GM12878 (cell line): ENCODE measurements around the gene CCDC117. TPM values are rescaled to one million over a fixed set of nuclear protein-coding genes. Genes with fewer than 3 reads are reported as not detected.

Source experiments
- CEBPZ ChIP-seq: fragments of 150-350 bp; IDR thresholded peaks from 2 replicates; pipeline ENCODE4 v1.6.1; 2016; ENCODE audit warnings: low read depth, low read length
- CREM ChIP-seq: IDR thresholded peaks from 2 replicates; pipeline ENCODE4 v1.6.1; 2014; ENCODE audit warnings: antibody characterized with exemption, low read depth
- CTCF ChIP-seq, 3 experiments: IDR thresholded peaks in 2 of 3; conservative IDR thresholded peaks in 1 of 3; 2 replicates each; pipeline ENCODE4 v1.5.1; 2011; ENCODE audit warnings: low read depth in 3 of 3, low read length in 3 of 3, mild to moderate bottlenecking in 3 of 3, control low read depth in 2 of 3, moderate library complexity in 2 of 3, inconsistent platforms in 1 of 3, mixed read lengths in 1 of 3; ENCODE audit not compliant: control insufficient read depth in 2 of 3, insufficient read depth in 1 of 3; ENCODE audit errors: extremely low read depth in 1 of 3
- EGR1 ChIP-seq, 2 experiments: IDR thresholded peaks; 1 replicate in 1 of 2; 2 replicates in 1 of 2; pipeline ENCODE4 v1.6.1; 2011 to 2012; ENCODE audit warnings: low read depth in 2 of 2, low read length in 2 of 2, borderline replicate concordance in 1 of 2, mild to moderate bottlenecking in 1 of 2, moderate library complexity in 1 of 2
- EZH2 ChIP-seq: IDR thresholded peaks from 2 replicates; pipeline ENCODE4 v1.6.1; 2012; ENCODE audit warnings: low read depth, mild to moderate bottlenecking, control low read depth, inconsistent platforms, low read length, borderline replicate concordance; ENCODE audit not compliant: control insufficient read depth
- KLF5 ChIP-seq: fragments of 450-650 bp; IDR thresholded peaks from 2 replicates; pipeline ENCODE4 v1.6.1; 2014; ENCODE audit warnings: mild to moderate bottlenecking; ENCODE audit not compliant: partially characterized antibody
- MXI1 ChIP-seq: fragments of 150-350 bp; IDR thresholded peaks from 2 replicates; pipeline ENCODE4 v1.6.1; 2011; ENCODE audit warnings: low read depth, mild to moderate bottlenecking, inconsistent platforms, low read length, improper control_type of control experiment
- MYC ChIP-seq: IDR thresholded peaks from 2 replicates; pipeline ENCODE4 v1.6.1; 2011; ENCODE audit warnings: mild to moderate bottlenecking, low read length, moderate library complexity, inconsistent platforms; ENCODE audit not compliant: insufficient read depth, insufficient replicate concordance, insufficient read length, severe bottlenecking
- NFYB ChIP-seq: IDR thresholded peaks from 2 replicates; pipeline ENCODE4 v1.6.1; 2011; ENCODE audit warnings: low read depth, mild to moderate bottlenecking, low read length, improper control_type of control experiment, moderate library complexity; ENCODE audit not compliant: insufficient read depth
- NR2F1 ChIP-seq: fragments of 450-650 bp; conservative IDR thresholded peaks from 2 replicates; pipeline ENCODE4 v1.6.1; 2017; ENCODE audit warnings: mild to moderate bottlenecking
- PAX8 ChIP-seq: fragments of 450-650 bp; IDR thresholded peaks from 2 replicates; pipeline ENCODE4 v1.6.1; 2017; ENCODE audit warnings: mild to moderate bottlenecking, moderate library complexity
- RUNX3 ChIP-seq: IDR thresholded peaks from 2 replicates; pipeline ENCODE4 v1.6.1; 2012; ENCODE audit warnings: low read length, inconsistent platforms
- SMAD1 ChIP-seq: fragments of 450-650 bp; IDR thresholded peaks from 2 replicates; pipeline ENCODE4 v1.6.1; 2018; ENCODE audit warnings: mild to moderate bottlenecking, low read depth; ENCODE audit not compliant: partially characterized antibody
- SUPT20H ChIP-seq: IDR thresholded peaks from 2 replicates; pipeline ENCODE4 v1.6.1; 2011; ENCODE audit warnings: low read depth, mild to moderate bottlenecking, low read length, moderate library complexity, borderline replicate concordance; ENCODE audit not compliant: control insufficient read depth
- ZBTB33 ChIP-seq: fragments of 450-650 bp; IDR thresholded peaks from 2 replicates; pipeline ENCODE4 v1.6.1; 2017; ENCODE audit warnings: mild to moderate bottlenecking
- ZNF274 ChIP-seq: IDR thresholded peaks from one replicate; pipeline ENCODE4 v1.8.0; 2011; ENCODE audit not compliant: insufficient read length, insufficient read depth
- ZNF592 ChIP-seq: fragments of 450-650 bp; IDR thresholded peaks from 2 replicates; pipeline ENCODE4 v1.6.1; 2017; ENCODE audit warnings: mild to moderate bottlenecking, moderate library complexity
- polyA plus RNA-seq, 11 experiments: library from polyadenylated mRNA; depleted of rRNA in 4 of 11; unstranded in 6 of 11; stranded (reverse) in 5 of 11; fragments of >200 nt; fragmentation: Nextera tagmentation in 4 of 11; fragmentation: Illumina TruSeq in 1 of 11; extraction: Ambion mirVana in 4 of 11; extraction: Trizol in 1 of 11; gene quantifications; 1 replicate in 1 of 11; 2 replicates in 10 of 11; pipeline versions ENCODE4 v1.2.1 to v1.2.3, GENCODE V29; 2011 to 2016; ENCODE audit warnings: inconsistent platforms in 2 of 11, missing spikeins in 2 of 11, low read depth in 1 of 11
- total RNA-seq, 4 experiments: library from RNA; depleted of rRNA in 3 of 4; stranded (reverse); fragments of >200 nt in 3 of 4; fragmentation: Illumina TruSeq in 1 of 4; extraction: Trizol in 1 of 4; gene quantifications; 2 replicates each; pipeline versions ENCODE4 v1.2.1 to v1.2.3, GENCODE V29; 2013 to 2021

CCDC117 gene
- total and polyA plus RNA-seq, 10 of the 15 experiments (the other 5 are each of a cell fraction or from before 2014, with no cell fraction given) = 6.3 to 32.2 (median 20.6) TPM

- TF ChIP-seq SUPT20H = no peak
- no peak for TF ChIP-seq ZBTB33
- TF ChIP-seq CEBPZ = peak; percentile 46; the same call in 1 of the 2 replicates
- peak; percentile 93 for TF ChIP-seq CREM
- no peak for TF ChIP-seq MYC
- peak; percentile 96 for TF ChIP-seq NFYB
- TF ChIP-seq KLF5 = peak; percentile 46
- no peak for TF ChIP-seq NR2F1
- no peak for TF ChIP-seq PAX8
- no peak for TF ChIP-seq EZH2
- no peak for TF ChIP-seq ZNF592
- no peak for TF ChIP-seq ZNF274
- peak; percentile 90 for TF ChIP-seq MXI1
- TF ChIP-seq EGR1 (IDR thresholded peaks at IDR 0.05; ENCODE audit: borderline replicate concordance in 1 of 2, low read depth in 2 of 2, low read length in 2 of 2) = peak in 1 of 2 experiments; percentile 34; a peak in 1 of 3 replicates
- TF ChIP-seq RUNX3 = no peak; the same call in 1 of the 2 replicates
- peak in 1 of 3 experiments; percentile 27; a peak in 1 of 6 replicates for TF ChIP-seq CTCF (IDR thresholded peaks at IDR 0.05 in 2 of 3, conservative IDR thresholded peaks at IDR 0.05 in 1 of 3; ENCODE audit: control insufficient read depth in 2 of 3, extremely low read depth in 1 of 3, insufficient read depth in 1 of 3, low read depth in 3 of 3, low read length in 3 of 3)
- TF ChIP-seq SMAD1 = peak; percentile 73
These were observed 30.5 kb upstream of the CCDC117 start, which contains the start of the genes CHEK2 and HSCB (continued) for GRCh38 chr22:28741785-28742561.
